CD4-positive, alpha-beta T cell (primary cell): Measurements from ENCODE around the gene ZG16B. TPM values are rescaled to one million over a fixed set of nuclear protein-coding genes. Genes with fewer than 3 reads are reported as not detected.

ENCODE experiments used
- ATAC-seq: fragments of 200-7000 bp; cut with Tn5 transposase; one replicate; pipeline ENCODE4 v1.10.0; 2022; ENCODE audit warnings: mild to moderate bottlenecking; ENCODE audit not compliant: poor library complexity
- CTCF ChIA-PET: fragments of 350-600 bp; sonication (Branson Sonifier 250); formaldehyde crosslinking; loops from one replicate; lab custom pipeline; 2021; ENCODE audit warnings: antibody characterized with exemption, inconsistent platforms; lab: Charles Lee
- POLR2A ChIA-PET: fragments of 350-600 bp; sonication (Branson Sonifier 250); formaldehyde crosslinking; loops from one replicate; lab custom pipeline; 2021; ENCODE audit warnings: antibody characterized with exemption, inconsistent platforms; lab: Charles Lee
- DNase-seq, 14 experiments: peaks; one replicate each; pipeline ENCODE4 v3.0.0-alpha.2; 2013 to 2020; ENCODE audit warnings: mixed read lengths in 2 of 14
- H3K27ac ChIP-seq, 2 donors: one replicate each; pipeline versions ENCODE4 v1.5.1 to v1.7.0; 2013; ENCODE audit warnings: low read length in 2 of 2, low read depth in 1 of 2, mild to moderate bottlenecking in 1 of 2
- H3K27me3 ChIP-seq, 2 experiments: 1 replicate in 1 of 2; 2 replicates in 1 of 2; pipeline versions ENCODE4 v1.6.1 to v1.7.0; 2013; ENCODE audit warnings: low read length in 2 of 2, control low read depth in 1 of 2, mild to moderate bottlenecking in 1 of 2, moderate library complexity in 1 of 2; ENCODE audit not compliant: insufficient read depth in 2 of 2, control insufficient read depth in 1 of 2
- H3K36me3 ChIP-seq: one replicate; pipeline ENCODE4 v1.6.1; 2013; ENCODE audit warnings: low read length, control low read depth; ENCODE audit not compliant: insufficient read depth
- H3K4me1 ChIP-seq: one replicate; pipeline ENCODE4 v1.6.1; 2013; ENCODE audit warnings: low read length, control low read depth; ENCODE audit not compliant: insufficient read depth
- H3K4me3 ChIP-seq: one replicate; pipeline ENCODE4 v1.5.1; 2013; ENCODE audit warnings: mild to moderate bottlenecking, low read length, moderate library complexity
- H3K9me3 ChIP-seq, 2 experiments: 1 replicate in 1 of 2; 2 replicates in 1 of 2; pipeline versions ENCODE4 v1.6.1 to v1.7.0; 2013; ENCODE audit warnings: low read length in 2 of 2, mild to moderate bottlenecking in 2 of 2, control low read depth in 1 of 2, moderate library complexity in 1 of 2; ENCODE audit not compliant: control insufficient read depth in 1 of 2, insufficient read depth in 1 of 2
- H3K27ac Mint-ChIP-seq: one replicate; pipeline ENCODE4 v1.8.0; 2020; ENCODE audit warnings: mixed read lengths
- H3K27me3 Mint-ChIP-seq: one replicate; pipeline ENCODE4 v1.8.0; 2021; ENCODE audit warnings: mixed read lengths
- H3K36me3 Mint-ChIP-seq: one replicate; pipeline ENCODE4 v1.8.0; 2021; ENCODE audit warnings: low read depth, mixed read lengths
- H3K4me1 Mint-ChIP-seq: one replicate; pipeline ENCODE4 v1.8.0; 2021; ENCODE audit warnings: low read depth, mixed read lengths
- H3K4me3 Mint-ChIP-seq: one replicate; pipeline ENCODE4 v1.8.0; 2020; ENCODE audit warnings: mild to moderate bottlenecking, mixed read lengths
- H3K9me3 Mint-ChIP-seq: one replicate; pipeline ENCODE4 v1.8.0; 2020; ENCODE audit warnings: mixed read lengths
- CTCF ChIP-seq: fragments of 200-600 bp; IDR thresholded peaks from one replicate; pipeline ENCODE4 v1.8.0; 2022; ENCODE audit warnings: antibody characterized with exemption, mild to moderate bottlenecking
- intact Hi-C, 2 experiments: fragments of 100-400 bp; cut with DNase I in 1 of 2; cut with micrococcal nuclease in 1 of 2; formaldehyde crosslinking; loops; one replicate each; pipeline versions ENCODE4 v1.15.1 to v1.9.0; 2023 to 2025; cut with DNase I, micrococcal nuclease
- total RNA-seq, 174 experiments: library from RNA in 2 of 174; stranded (reverse) in 2 of 174; gene quantifications; one replicate each; pipeline ENCODE4 v1.2.3 and lab custom pipeline; 2021 to 2026

Gene ZG16B
- total RNA-seq, 2 experiments from 2014 or later: not detected

GRCh38 chr16:2821487-2822157 is 8.5 kb upstream of the ZG16B start:
- no peak overlapping the region for H3K4me3 Mint-ChIP-seq
- H3K9me3 ChIP-seq: no peaks in the 10 kb centered on the region
- H3K27ac ChIP-seq: no peak overlapping the region
- ATAC-seq (no peak), DNase-seq (no peak)
- CTCF ChIA-PET: no interaction called here
- H3K27ac Mint-ChIP-seq: no peak overlapping the region
- no peaks in the 10 kb centered on the region for H3K36me3 ChIP-seq
- POLR2A ChIA-PET: no interaction called here
- H3K36me3 Mint-ChIP-seq: no peaks in the 10 kb centered on the region
- H3K27me3 Mint-ChIP-seq: no peaks in the 10 kb centered on the region
- H3K4me3 ChIP-seq: no peak overlapping the region
- intact Hi-C loops: no loop called here
- H3K9me3 Mint-ChIP-seq: no peaks in the 10 kb centered on the region
- no peaks in the 10 kb centered on the region for H3K27me3 ChIP-seq
- H3K4me1 ChIP-seq: no peaks in the 10 kb centered on the region
- H3K4me1 Mint-ChIP-seq: no peaks in the 10 kb centered on the region
- TF ChIP-seq CTCF: no peak

- Mint-ChIP-seq H3K27ac (no peak overlapping the region), H3K9me3 (no peaks in the 10 kb centered on the region), H3K27me3 (no peaks in the 10 kb centered on the region), H3K4me3 (no peak overlapping the region), H3K4me1 (no peaks in the 10 kb centered on the region), H3K36me3 (no peaks in the 10 kb centered on the region)
- intact Hi-C loops: no loop called here
- ChIA-PET CTCF (no interaction called here), POLR2A (no interaction called here)
- no peak overlapping the region for H3K27ac ChIP-seq
- H3K27me3 ChIP-seq: no peaks in the 10 kb centered on the region
- H3K4me1 ChIP-seq: no peaks in the 10 kb centered on the region
- no peak overlapping the region for H3K4me3 ChIP-seq
- H3K9me3 ChIP-seq: no peaks in the 10 kb centered on the region
- no peak for TF ChIP-seq CTCF
- DNase-seq (no peak), ATAC-seq (no peak)
- H3K36me3 ChIP-seq: no peaks in the 10 kb centered on the region
Observed at GRCh38 chr16:2822158-2822495, 8.0 kb upstream of the ZG16B start.

GRCh38 chr16:2822496-2822895 is 7.6 kb upstream of the ZG16B start:
- Mint-ChIP-seq H3K9me3 (no peaks in the 10 kb centered on the region), H3K4me1 (no peaks in the 10 kb centered on the region), H3K27me3 (no peaks in the 10 kb centered on the region), H3K36me3 (no peaks in the 10 kb centered on the region), H3K4me3 (no peak overlapping the region), H3K27ac (no peak overlapping the region)
- intact Hi-C loops: no loop called here
- no peaks in the 10 kb centered on the region for H3K27me3 ChIP-seq
- no peaks in the 10 kb centered on the region for H3K36me3 ChIP-seq
- H3K27ac ChIP-seq: no peak overlapping the region
- ATAC-seq: no peak
- TF ChIP-seq CTCF: no peak
- DNase-seq: no peak
- no peaks in the 10 kb centered on the region for H3K4me1 ChIP-seq
- ChIA-PET POLR2A (interaction anchor here (0.8 kb wide), 1 partner anchor 44 kb away, joined by 3 read pairs; no protein-coding TSS in a partner anchor), CTCF (no interaction called here)
- H3K4me3 ChIP-seq: no peak overlapping the region
- no peaks in the 10 kb centered on the region for H3K9me3 ChIP-seq
